ENCODE results near the gene FAM89A.

The FAM89A gene

DNA sequence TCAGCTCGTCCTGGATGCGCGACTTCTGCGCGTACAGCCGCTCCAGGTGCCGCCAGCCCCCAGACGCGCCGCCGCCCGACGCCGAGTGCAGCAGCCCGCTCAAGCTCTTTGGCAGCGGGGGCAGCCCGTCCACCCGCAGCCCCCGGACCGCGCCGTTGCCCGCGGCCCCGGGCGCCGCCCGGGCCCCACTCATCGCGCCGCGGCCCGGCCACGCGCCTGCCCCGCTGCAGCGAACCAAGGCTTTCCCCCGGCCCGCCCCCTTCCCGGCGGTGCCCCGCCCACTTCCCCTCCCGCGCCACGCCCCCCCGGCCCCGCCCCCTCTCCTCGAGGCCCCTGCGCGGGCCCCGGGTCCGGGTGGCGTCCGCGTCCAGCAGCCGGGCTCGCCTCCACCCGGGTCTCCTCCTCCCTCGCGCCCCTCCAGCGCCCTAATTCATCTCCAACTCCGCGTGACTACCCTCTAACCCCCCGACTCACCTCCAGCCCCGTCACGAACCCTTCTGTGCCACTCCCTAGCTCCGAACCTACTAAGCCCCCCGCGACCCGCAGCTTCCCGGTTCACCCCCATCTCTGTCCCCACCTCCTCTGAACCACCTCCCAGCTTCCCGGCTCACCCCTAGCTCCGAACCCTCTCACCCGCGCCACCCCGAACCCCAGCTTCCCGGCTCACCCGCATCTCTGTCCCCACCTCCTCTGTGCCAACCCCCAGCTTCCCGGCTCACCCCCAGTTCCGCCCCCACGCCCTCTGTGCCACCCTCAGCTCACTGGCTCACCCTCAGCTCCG lies at the start of gene FAM89A:
Gene FAM89A, minus strand, starts transcription at position 236 of the 781 bp plus-strand sequence. Its CDS starts 43 bp downstream, at position 193.
- DNase-seq (ENCODE audit: low spot score), result peak; percentile 25

DNA sequence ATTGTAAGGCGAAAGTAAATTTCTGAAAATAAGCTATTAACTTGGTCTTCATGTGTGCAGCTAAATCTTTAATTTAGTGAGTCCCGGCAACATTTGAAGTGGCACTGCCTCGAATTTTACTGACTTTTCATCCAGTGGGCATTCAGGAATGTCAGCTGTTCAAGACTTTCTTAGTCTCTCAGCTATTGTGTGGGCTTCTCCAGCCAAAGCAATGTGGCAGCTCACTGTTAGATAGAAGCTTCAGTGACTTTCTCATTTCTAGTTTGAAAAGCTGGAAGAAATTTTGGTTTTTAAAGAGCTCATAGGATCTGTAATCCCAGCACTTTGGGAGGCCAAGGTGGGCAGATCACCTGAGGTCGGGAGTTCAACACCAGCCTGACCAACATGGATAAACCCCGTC lies 44.3 kb upstream of the FAM89A start:
- DNase-seq (ENCODE audit: low spot score), result no peak

DNA sequence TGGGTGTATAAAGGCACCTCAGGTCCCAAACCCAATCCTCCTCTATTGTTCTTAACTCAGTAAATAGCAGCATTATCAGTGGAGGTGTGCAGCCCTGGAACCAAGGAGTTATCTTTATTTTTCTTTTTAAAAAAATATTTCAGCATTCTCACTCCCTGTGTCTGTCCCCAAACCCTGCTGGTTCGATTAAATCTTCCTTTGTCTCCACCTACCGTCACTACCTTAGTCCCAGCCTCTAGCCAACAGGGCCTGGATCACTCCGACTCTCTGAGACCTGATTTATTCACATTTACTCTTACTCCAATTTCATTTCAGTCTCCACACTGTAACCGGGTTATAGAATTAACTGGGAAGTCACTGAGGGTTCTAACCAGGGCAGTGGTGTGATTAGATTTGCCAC lies 39.1 kb upstream of the FAM89A start:
- DNase-seq (ENCODE audit: low spot score), result no peak

DNA sequence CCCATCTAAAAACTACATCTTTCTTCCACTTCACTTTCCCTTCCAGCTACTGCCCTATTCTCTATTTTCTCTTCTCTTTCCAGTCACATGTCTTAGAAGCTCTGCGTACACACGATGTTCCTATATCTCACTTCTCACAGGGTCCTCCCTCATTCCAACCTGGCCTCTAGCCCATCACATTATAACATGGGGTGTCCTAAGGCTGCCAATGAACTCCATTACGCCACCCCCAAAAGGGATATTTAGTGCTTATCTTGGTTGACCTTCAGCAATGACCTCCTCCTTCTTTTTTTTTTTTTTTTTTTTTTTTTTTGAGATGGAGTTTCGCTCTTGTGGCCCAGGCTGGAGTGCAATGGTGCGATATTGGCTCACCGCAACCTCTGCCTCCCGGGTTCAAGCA lies 38.2 kb upstream of the FAM89A start:
- DNase-seq (ENCODE audit: low spot score), result no peak

DNA sequence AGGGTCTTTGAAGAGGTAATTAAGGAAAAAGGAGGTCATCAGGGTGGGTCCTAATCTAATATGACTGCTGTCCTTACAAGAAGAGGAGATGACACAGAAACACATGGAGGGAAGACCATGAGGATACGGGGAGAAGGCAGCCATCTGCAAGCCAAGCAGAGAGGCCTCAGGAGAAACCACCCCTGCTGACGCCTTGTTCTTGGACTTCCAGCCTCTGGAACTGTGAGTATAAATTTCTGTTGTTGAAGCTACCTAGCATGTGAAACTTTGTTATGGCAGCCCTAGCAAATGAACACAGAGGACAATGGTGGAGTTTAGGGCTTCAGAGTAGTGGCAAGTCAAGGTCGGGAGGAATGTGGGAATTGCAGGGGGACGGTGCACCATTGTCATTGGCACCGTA lies 36.7 kb upstream of the FAM89A start:
- DNase-seq (ENCODE audit: low spot score), result no peak

DNA sequence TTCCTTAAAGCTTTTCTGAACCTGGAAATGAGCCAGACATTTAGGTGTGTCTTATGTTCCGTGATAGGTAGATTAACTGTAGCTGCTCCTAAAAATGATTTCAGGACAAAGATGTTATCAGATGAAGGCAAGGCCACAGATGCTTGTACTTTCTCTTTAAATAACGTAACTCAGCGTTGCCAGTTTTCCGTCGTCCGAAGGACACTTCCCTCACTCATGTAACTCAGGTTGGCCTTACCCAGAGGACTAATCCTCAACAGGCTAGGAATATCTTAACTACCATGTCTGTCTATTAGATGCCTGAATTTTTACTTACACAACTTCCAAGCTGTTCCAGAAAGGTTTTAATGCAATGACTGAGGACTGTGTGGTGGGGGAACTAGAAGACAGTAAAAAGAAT lies 35.4 kb upstream of the FAM89A start:
- no peak for DNase-seq (ENCODE audit: low spot score)

DNA sequence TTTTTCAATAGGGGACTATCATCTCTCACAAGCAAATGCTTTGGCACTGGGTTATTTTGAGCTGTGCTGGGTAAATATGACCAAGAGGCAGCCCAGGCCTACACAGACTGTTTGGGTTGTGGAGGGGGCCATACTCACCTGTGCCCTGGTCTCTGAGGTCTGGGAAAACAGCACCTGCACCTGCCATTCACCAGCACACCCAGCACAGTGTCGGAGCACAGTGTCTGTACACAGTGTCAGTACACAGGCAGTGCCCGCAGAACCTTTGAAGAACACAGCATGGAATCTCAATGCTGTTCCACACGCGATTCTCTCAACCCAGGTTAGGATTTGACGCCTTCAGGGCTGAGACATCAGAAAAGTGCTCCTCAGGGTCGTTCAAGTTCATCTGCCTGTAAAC lies 35.0 kb upstream of the FAM89A start:
- DNase-seq (ENCODE audit: low spot score), result no peak

DNA sequence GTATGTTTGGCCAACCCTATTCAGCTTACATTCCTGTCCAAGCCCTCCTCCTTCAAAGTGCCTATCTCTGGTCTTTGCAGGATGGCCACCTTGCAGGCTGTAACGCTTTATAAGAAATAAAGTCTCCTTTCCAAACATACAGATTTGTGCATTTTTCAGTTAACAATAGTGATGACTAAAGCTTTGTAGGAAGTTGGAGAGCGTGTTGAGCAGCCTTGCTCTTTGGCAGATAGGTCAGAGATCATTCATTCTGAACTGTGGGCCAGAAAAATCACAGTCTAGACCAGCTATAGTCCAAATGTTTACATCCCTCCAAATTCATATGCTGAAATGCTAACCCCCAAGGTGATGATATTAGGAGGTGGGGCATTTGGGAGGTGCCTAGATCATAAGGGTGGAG lies 34.0 kb upstream of the FAM89A start:
- no peak for DNase-seq (ENCODE audit: low spot score)

DNA sequence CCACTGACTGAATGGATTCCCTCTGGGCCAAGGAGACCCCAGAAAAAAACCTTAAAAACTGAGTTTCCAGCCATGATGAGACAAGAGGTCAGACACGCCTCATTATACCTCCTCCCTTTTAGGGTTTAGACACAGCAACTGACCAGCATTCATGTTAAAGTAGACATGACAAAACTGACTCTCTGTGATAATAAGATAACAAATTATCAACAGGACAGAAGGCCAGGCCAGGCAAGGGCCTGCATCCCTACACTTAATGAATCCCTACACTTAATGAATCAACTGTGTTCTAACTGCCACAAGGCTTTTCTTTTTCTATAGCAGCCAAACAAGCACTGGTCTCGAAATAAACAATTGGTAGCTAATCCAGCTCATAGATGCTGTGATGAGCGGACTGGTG lies 33.3 kb upstream of the FAM89A start:
- no peak for DNase-seq (ENCODE audit: low spot score)

DNA sequence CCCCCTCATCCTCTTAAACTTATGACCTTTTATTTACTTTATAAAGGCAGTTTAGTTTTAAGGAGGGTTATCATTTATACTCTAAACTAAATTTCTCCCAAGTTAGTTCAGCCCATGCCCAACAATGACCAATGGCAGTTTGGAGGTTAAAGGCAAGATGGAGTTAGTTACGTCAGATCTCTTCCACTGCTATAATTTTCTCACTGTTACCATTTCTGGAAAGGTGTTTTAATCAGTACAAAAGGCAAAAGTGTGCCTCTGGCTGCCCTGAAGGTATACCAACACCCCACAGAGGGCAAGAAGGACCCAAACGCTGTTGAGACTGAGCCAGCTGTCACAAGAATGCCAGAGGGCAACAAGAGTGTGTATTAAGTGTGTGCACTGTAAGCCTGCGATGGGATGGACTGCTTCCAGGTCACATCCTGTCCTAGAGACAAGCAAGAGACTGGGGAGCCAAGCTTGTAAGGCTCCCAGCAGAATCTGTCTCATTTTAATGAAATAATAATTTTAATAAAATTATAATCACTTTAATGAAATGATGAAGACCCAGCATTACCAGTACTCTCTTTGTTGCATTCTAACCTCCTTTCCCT lies 32.5 kb upstream of the FAM89A start:
- DNase-seq (ENCODE audit: low spot score), result no peak

DNA sequence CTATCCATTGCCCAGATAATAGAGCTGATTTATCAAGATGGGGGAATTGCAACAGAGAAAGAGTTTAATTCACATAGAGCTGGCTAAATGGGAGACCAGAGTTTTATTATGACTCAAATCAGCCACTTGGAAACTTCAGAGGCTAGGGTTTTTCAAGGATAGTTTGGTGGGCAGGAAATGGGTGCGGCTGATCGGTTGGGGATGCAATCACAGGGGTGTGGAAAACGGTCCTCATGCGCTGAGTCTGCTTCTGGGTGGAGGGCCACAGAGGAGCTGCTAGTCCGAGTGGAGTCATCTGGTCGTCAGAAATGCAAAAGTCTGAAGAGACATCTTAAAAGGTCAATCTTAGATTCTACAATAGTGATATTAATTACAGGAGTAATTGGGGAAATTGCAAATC lies 32.0 kb upstream of the FAM89A start:
- no peak for DNase-seq (ENCODE audit: low spot score)

DNA sequence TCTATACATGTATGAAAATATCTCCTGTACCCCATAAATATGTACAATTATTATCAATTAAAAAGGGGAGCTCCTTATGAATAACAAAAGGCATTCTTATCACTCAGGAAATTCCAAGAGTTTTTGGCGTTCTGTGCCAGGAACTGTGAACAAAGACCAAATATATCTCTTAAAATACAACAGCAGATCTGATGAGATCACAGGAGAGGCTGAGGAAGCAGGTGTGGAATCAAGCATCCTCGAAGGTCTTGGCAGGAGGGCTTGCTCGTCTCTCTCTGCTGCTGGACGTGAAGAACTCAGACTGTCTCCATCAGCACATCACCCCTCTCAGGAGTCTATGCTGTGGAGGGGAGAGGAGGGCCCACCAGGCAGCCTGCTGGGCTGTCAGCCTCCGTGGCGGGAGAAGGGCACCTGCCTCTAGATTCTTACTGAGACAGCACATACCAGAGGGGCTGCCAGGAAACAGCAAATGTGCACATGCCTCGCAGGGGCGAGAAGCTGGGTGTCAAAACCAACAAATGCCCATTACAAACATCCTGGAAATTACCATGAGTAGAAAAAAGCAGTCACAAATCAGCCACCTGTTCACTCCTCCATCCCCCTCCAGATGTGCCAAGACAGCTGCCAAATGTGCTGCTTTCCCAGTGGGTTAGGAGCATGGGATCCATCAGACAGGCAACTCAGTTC lies 30.8 kb upstream of the FAM89A start:
- DNase-seq (ENCODE audit: low spot score), result no peak

DNA sequence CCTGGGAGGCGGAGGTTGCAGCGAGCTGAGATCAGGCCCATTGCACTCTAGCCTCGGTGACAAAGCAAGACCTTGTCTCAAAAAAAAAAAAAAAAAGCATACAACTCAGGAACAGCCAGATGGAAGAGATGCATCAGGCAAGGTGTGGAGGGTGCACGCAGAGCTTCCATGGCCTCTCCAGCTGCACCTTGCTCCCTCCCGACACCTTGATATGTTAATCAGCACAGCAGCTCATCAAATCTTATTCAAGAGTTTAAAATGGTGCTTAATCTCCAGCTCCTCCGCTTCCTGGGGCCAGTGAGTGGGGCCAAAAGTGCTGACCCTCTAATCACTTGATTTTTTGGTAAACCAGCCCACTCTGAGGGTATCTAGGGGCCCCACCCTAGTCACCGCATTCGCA lies 29.3 kb upstream of the FAM89A start:
- no peak for DNase-seq (ENCODE audit: low spot score)

DNA sequence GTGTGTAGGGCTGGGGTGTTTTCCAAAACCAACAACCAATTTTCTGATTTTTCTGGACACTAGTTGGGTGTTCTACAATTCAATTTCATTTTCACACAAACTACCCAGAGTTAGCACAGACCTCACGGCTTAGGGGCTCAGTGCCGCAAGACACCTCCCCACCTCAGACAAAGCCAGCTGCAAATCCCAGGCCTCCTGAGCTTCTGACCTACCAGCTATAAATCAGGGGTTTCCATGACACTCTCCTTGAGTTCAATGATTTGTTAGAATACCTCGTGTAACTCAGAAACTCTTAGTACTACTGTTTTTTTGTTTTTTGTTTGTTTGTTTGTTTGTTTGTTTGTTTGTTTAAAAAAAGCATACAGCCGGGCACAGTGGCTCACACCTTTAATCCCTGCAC lies 28.7 kb upstream of the FAM89A start:
- DNase-seq (ENCODE audit: low spot score), result no peak

DNA sequence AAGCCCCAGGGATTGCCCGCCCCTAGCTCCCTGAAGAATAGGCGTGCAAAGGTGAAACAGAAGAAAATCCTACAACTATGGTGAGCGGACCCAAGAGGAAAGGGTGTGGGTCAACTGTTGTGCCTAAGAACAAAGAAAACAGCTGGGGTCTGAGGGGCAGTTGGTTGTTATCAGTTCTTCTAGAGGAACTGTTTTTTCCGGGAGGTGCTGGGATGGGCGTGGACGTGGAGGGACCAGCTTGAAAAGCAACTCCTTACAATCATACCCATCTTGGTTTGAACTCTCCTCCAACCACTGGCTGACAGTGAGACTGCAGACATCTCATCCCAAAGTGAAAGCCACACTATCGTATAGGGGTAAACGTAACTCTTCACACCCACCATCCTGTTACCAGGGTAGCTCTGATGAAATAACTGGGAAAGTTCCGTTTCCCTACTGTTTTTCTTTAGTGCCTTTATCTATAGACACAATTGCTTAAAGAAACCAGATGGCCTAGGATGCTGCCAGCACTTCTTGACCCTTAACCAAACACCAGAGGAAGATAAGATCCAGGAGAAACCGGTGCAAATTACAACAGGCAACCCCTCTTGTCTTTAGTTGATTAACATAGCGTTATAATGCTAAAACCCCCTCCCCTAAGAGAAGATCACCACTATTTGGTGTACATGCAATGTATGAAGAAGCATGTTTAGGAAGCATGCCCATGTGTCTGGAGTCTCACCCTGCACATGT lies 25.6 kb upstream of the FAM89A start:
- no peak for DNase-seq (ENCODE audit: low spot score)

DNA sequence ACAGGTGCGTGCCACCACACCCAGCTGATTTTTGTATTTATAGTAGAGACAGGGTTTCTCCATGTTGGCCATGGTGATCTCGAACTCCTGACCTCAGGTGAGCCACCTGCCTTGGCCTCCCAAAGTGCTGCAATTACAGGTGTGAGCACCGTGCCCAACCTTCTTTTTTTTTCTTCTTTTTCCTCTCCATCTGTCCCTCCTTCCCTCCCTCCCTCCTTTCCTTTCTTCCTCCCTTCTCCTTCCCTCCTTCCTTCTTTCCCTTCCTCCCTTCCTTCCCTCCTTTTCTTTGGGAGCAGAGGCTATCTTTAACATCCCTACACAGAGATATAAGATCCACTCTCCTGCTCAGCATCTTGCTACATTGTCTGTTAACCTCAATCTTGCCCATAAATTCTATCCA lies 24.4 kb upstream of the FAM89A start:
- no peak for DNase-seq (ENCODE audit: low spot score)

DNA sequence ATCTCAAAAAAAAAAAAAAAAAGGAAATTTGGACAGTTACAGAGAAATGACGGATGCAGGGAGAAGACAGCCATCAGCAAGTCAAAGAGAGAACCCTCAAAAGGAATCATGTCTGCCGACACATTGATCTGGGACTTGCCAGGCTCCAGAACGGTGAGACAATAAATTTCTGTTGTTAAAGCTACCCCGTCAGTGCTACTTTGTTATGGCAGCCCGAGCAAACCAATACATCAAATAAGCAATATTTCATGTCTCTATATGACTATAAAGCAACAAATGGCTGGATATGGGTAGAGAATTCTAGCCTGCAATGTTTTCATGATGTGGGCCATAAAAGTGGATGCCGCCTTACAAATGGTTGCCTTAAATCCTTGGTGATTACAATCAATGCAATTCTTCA lies 23.3 kb upstream of the FAM89A start:
- no peak for DNase-seq (ENCODE audit: low spot score)

DNA sequence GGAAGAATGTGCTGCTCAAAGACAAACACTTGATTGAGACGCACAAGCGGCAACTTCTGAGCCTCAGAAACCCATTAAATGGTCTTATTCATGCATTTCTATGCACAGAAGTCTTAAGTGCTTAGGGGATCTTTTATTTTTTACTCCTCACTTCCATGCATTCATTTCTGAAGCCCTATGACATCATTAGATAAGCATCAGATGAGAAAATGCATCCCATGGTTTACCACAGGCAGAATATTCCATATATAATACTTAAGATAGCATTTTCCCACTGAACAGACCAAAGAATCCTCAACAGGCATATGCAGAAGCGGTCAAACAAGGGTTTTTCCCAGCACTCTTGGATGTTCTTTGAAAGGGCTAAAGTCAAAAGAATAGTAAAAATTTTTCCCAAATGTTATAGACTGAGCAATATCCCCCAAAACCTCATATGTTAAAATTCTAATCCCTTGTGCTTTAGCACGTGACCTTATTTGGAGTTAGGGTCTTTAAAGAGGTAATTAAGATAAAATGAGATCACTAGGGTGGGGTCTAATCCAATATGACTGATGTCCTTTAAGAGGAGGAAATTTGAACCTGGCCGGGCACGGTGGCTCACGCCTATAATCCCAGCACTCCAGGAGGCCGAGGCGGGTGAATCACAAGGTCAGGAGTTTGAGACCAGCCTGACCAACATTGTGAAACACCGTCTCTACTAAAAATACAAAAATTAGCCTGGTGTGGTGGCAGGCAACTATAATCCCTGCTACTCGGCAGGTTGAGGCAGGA lies 22.6 kb upstream of the FAM89A start:
- DNase-seq (ENCODE audit: low spot score), result no peak

DNA sequence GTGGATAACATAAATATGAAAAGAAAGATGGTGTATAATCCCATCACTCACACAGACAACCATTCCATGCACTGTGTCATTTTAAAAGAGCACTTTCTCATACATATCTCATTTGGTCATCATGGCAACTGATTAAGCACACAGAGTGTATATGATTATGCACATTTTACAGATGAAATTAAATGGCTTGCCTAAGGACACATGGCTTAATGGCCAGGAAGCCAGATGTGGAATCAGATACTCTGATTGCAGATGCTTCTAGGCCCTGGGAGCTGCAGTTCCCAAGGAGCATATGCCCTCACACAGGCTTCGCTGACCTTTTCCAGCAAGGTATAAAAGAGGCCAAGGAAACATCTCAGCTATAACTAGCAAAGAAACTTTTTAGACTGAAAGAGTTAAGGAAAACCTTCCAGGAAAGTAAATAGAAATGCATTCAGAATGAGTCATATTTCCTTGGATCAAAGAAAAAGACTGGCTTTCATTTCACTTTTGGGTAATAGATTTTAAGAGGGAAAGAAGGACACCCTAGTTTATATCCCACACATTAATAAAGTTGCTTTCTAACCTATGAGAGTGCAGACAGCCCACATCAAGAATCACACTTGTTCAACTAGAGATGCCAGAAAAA lies 19.6 kb upstream of the FAM89A start:
- DNase-seq (ENCODE audit: low spot score), result no peak

DNA sequence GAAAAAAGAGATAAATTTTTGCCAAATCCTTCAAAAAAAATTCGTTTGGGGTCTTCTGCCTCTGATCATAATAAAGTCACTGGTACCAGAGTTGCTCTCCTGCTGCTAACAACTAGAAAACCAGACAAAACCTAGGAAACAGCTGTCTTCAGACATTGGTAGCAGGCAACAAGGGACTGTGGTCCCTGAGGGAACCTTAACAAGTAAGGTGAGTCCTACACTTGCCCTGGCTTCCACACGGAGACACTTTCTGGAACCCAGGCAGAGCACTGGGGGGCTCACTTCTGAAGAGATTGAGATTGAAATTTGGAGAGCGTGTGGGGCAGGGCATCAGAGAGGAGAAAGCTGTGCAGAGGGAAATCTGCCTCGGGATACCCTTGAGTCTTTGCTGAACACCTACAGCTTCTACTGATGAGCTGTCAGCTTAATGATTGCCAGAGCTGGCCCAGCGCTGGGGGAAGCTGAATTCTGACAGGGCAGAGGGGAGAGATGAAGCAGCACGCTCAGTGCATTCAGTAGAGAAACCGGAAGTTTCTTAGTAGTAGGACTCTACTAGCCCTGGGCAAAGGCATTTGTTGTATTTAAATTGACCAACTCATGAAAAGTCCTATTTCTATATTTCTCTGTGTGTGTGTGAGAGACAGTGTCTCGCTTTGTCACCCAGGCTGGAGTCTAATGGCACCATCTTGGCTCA lies 18.5 kb upstream of the FAM89A start:
- DNase-seq (ENCODE audit: low spot score), result no peak

DNA sequence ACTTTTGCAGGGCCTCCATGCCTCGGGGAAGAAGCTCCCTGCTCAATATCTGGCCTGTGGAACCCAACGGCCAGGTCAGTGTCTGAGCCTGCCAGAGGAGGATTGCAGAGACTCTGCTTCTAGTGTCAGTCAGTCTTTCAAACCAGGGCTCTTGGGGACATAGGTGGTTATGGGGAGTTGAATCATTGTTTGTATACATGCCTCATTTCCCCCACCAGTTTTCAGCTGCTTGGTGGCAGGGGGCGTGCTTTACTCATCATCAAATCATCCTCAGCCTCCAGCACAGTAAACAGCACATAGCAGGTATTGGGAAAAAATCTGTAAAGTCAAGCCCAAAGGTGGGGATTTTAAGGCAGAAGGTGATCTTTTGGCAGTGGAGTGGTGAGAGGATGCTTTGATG lies 17.4 kb upstream of the FAM89A start:
- no peak for DNase-seq (ENCODE audit: low spot score)

Measured in pons (tissue), 1 donor.